Measurements from ENCODE around the gene AKAP1. TPM values are rescaled to one million over a fixed set of nuclear protein-coding genes. Genes with fewer than 3 reads are reported as not detected.

AKAP1 gene
- polyA plus RNA-seq, 1 experiment = 6.5 TPM

DNA sequence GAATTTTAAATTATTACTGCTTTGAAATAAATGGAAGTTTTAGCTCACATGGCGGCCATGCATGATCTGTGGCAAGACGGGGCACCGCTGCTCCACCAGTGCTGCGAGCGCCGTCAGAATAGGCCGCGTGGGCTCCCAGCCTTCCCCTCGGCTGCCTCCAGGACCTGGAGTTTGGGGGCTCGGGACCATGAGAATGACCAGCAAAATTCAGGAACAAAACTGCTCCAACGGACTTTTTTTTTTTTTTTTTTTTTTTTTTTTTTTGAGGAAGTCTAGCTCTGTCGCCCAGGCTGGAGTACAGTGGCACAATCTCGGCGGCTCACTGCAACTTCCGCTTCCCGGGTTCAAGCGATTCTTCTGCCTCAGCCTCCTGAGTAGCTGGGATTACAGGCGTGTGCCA is 38.3 kb upstream of the AKAP1 start:
- no peak for DNase-seq (ENCODE audit: low read depth, low spot score)
- CTCF ChIA-PET = interaction anchor here (0.7 kb wide), 1 partner anchor 19 kb away, joined by 7 read pairs; no protein-coding TSS in a partner anchor

GRCh38 chr17:57048096-57048495 is 37.0 kb upstream of the AKAP1 start:
- TF ChIP-seq, protein P1, sequence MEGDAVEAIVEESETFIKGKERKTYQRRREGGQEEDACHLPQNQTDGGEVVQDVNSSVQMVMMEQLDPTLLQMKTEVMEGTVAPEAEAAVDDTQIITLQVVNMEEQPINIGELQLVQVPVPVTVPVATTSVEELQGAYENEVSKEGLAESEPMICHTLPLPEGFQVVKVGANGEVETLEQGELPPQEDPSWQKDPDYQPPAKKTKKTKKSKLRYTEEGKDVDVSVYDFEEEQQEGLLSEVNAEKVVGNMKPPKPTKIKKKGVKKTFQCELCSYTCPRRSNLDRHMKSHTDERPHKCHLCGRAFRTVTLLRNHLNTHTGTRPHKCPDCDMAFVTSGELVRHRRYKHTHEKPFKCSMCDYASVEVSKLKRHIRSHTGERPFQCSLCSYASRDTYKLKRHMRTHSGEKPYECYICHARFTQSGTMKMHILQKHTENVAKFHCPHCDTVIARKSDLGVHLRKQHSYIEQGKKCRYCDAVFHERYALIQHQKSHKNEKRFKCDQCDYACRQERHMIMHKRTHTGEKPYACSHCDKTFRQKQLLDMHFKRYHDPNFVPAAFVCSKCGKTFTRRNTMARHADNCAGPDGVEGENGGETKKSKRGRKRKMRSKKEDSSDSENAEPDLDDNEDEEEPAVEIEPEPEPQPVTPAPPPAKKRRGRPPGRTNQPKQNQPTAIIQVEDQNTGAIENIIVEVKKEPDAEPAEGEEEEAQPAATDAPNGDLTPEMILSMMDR (IDR thresholded peaks at IDR 0.05; ENCODE audit: low read depth, low read length) = no peak
- no peak overlapping the region for H3K4me3 ChIP-seq (ENCODE audit: low read depth, low read length)
- POLR2A ChIA-PET = no interaction called here
- H3K27ac ChIP-seq (ENCODE audit: low read depth, low read length) = no peak overlapping the region
- CTCF ChIA-PET = interaction anchor here (1.1 kb wide), 1 partner anchor 38 kb away, joined by 3 read pairs; no protein-coding TSS in a partner anchor
- DNase-seq (ENCODE audit: low read depth, low spot score) = no peak
- peaks cover 38% of the 10 kb centered on the region for H3K27me3 ChIP-seq (ENCODE audit: control insufficient read depth, insufficient read depth, low read length)
- peaks cover 4% of the 10 kb centered on the region; the same call in 1 of the 2 replicates for H3K9me3 ChIP-seq (ENCODE audit: control insufficient read depth, insufficient read depth, low read length)

More for the DNA sequence above, 38.3 kb upstream of the AKAP1 start:
- Histone ChIP-seq H3K27ac (ENCODE audit: low read depth, low read length) (no peak overlapping the region), H3K9me3 (ENCODE audit: control insufficient read depth, insufficient read depth, low read length) (peaks cover 4% of the 10 kb centered on the region; the same call in 1 of the 2 replicates), H3K4me3 (ENCODE audit: low read depth, low read length) (no peak overlapping the region), H3K27me3 (ENCODE audit: control insufficient read depth, insufficient read depth, low read length) (peaks cover 38% of the 10 kb centered on the region)
- POLR2A ChIA-PET = no interaction called here
- TF ChIP-seq, protein P1 (IDR thresholded peaks at IDR 0.05; ENCODE audit: low read depth, low read length) = no peak

DNA sequence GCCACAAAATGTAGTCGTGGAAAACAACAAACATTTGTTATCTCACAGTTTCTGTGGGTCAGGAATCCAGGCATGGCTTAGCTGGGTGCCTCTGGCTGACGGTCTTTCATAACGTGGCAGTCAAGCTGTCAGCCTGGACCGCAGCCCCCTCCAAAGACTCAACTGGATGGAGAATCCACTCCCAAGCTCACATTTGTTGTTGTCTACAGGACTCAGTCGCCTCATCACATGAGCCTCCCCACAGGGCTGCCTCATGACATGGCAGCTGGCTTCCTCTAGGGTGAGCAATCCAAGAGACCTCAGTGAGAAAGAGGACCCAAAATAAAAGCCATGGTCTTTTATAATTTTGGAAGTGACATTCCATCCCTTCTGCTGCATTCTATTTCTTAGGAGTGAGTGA is 34.7 kb upstream of the AKAP1 start:
- Histone ChIP-seq H3K4me3 (ENCODE audit: low read depth, low read length) (no peak overlapping the region), H3K9me3 (ENCODE audit: control insufficient read depth, insufficient read depth, low read length) (peaks cover 4% of the 10 kb centered on the region; the same call in 1 of the 2 replicates), H3K27ac (ENCODE audit: low read depth, low read length) (no peak overlapping the region), H3K27me3 (ENCODE audit: control insufficient read depth, insufficient read depth, low read length) (peaks cover 26% of the 10 kb centered on the region)
- ChIA-PET POLR2A (no interaction called here), CTCF (no interaction called here)
- DNase-seq (ENCODE audit: low read depth, low spot score) = no peak
- TF ChIP-seq, protein P1 (IDR thresholded peaks at IDR 0.05; ENCODE audit: low read depth, low read length) = no peak

GRCh38 chr17:57051886-57052361 is 33.1 kb upstream of the AKAP1 start:
- Histone ChIP-seq H3K27me3 (ENCODE audit: control insufficient read depth, insufficient read depth, low read length) (peaks cover 11% of the 10 kb centered on the region), H3K4me3 (ENCODE audit: low read depth, low read length) (no peak overlapping the region), H3K27ac (ENCODE audit: low read depth, low read length) (no peak overlapping the region), H3K9me3 (ENCODE audit: control insufficient read depth, insufficient read depth, low read length) (no peaks in the 10 kb centered on the region)
- TF ChIP-seq, protein P1 (IDR thresholded peaks at IDR 0.05; ENCODE audit: low read depth, low read length) = no peak
- ChIA-PET POLR2A (no interaction called here), CTCF (no interaction called here)
- DNase-seq (ENCODE audit: low read depth, low spot score) = no peak

- ChIA-PET CTCF (no interaction called here), POLR2A (no interaction called here)
- DNase-seq (ENCODE audit: low read depth, low spot score) = no peak
- Histone ChIP-seq H3K27me3 (ENCODE audit: control insufficient read depth, insufficient read depth, low read length) (peaks cover 4% of the 10 kb centered on the region), H3K9me3 (ENCODE audit: control insufficient read depth, insufficient read depth, low read length) (no peaks in the 10 kb centered on the region), H3K4me3 (ENCODE audit: low read depth, low read length) (no peak overlapping the region), H3K27ac (ENCODE audit: low read depth, low read length) (no peak overlapping the region)
- TF ChIP-seq, protein P1 (IDR thresholded peaks at IDR 0.05; ENCODE audit: low read depth, low read length) = no peak
Observed at GRCh38 chr17:57062865-57063264, 22.2 kb upstream of the AKAP1 start.
